ENCODE measurements around the gene HDAC3. TPM values are rescaled to one million over a fixed set of nuclear protein-coding genes. Genes with fewer than 3 reads are reported as not detected.

HDAC3 gene
- polyA plus RNA-seq, 1 of the 3 experiments (the other 2 are of a cell fraction) = 104 TPM

DNA sequence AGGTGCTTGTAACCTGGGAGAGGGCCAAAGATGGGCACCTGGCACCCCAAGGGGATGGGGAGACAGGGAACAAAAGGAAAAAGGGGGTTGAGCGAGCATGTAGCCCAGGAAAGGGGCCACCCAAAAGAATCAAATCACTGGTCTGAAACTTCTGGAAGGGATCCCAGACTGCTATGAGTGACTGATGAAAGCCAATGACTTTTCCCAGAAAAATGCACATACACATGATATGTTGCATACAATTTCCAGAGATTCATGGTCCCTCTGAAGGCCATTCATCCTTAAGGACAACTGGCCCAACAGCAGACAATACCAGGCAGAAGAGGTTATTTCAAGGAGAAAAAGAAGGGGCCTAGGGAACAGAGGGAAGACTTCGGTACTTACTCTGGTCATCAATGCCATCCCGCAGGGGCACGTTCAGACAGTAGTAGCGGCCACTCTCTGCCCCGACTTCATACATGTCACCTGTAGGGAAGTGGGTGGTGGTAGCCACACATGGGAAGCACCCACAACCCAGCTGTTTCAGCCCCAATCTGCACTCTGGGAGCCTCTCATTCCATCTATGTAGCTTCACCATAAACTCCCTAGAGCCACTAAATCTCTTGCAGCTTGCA lies 8.4 kb downstream of the HDAC3 start:
- H2AFZ ChIP-seq (ENCODE audit: low read depth) = no peak overlapping the region
- no peak overlapping the region for H3K9ac ChIP-seq
- TF ChIP-seq TCF12 (IDR thresholded peaks at IDR 0.05) (no peak), NFIC (IDR thresholded peaks at IDR 0.05; ENCODE audit: borderline replicate concordance) (no peak)
- H3F3A ChIP-seq (replicated peaks; ENCODE audit: insufficient read depth) = no peaks in the 10 kb centered on the region
- no peak overlapping the region for H3K27ac ChIP-seq (ENCODE audit: low read depth in 2 of 2, low read length in 1 of 2)
- no peaks in the 10 kb centered on the region for H3K9me2 ChIP-seq
- ChIA-PET POLR2A (no interaction called here), CTCF (interaction anchor here (1.2 to 19.7 kb wide), 3 partner anchors 9 to 36 kb away, joined by 3 to 207 read pairs (median 10); partner anchors contain the start of gene DIAPH1)
- H3K4me2 ChIP-seq = no peak overlapping the region
- H3K36me3 ChIP-seq (replicated peaks in 1 of 2; ENCODE audit: control insufficient read depth in 1 of 2, insufficient read depth in 2 of 2, low read length in 1 of 2) = peaks cover 57 to 72% of the 10 kb centered on the region in 2 experiments
- H3K4me3 ChIP-seq (ENCODE audit: low read depth in 2 of 2, low read length in 1 of 2) = no peak overlapping the region
- no peak for DNase-seq
- peaks cover 33% of the 10 kb centered on the region for H3K79me2 ChIP-seq (ENCODE audit: insufficient read depth)
- H3K27me3 ChIP-seq (ENCODE audit: insufficient read depth) = no peaks in the 10 kb centered on the region
- peaks cover 0 to 4% of the 10 kb centered on the region in 2 experiments; a peak in 2 of 4 replicates for H3K4me1 ChIP-seq (ENCODE audit: control insufficient read depth in 1 of 2, insufficient read depth in 2 of 2, low read depth in 1 of 2, low read length in 1 of 2)
- whole genome bisulfite sequencing (ENCODE audit: low lambda C conversion rate) = 93% methylated on average over 6 of the region's 6 CpGs
- H4K20me1 ChIP-seq (ENCODE audit: insufficient read depth) = 0 out of 2 replicates have a peak, but pooled peaks cover 4% of the 10 kb centered on the region
- H3K9me3 ChIP-seq = no peaks in the 10 kb centered on the region

DNA sequence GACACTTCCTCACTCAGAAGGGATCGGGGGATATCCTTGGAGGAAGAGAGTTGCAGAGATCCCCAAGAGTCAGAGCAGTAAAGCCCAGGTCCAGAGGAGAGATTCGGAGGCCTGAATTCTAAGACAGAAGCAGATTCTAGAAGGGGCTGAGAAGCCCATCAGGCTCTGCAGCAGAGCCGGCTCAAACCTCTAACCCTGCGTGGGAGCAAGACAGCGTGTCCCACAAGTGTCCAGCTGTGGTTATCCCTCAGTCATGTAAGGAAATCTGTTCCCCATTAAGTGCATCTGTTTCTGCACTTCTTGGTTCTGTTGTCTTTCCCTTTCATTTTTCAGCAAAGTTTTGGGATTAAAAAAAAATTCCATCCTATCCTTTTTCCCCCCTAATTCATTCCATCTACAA lies 13.0 kb downstream of the HDAC3 start:
- POLR2A ChIA-PET = no interaction called here
- H3K9me3 ChIP-seq = no peaks in the 10 kb centered on the region
- H3K9ac ChIP-seq = no peak overlapping the region
- no peaks in the 10 kb centered on the region for H3K79me2 ChIP-seq (ENCODE audit: insufficient read depth)
- H3K36me3 ChIP-seq (replicated peaks in 1 of 2; ENCODE audit: control insufficient read depth in 1 of 2, insufficient read depth in 2 of 2, low read length in 1 of 2) = peaks cover 63 to 67% of the 10 kb centered on the region in 2 experiments
- H3K27ac ChIP-seq (ENCODE audit: low read depth in 2 of 2, low read length in 1 of 2) = peak overlapping the region in 1 of 2 experiments; percentile 68; a peak in 2 of 4 replicates
- no peak for TF ChIP-seq MXI1 (IDR thresholded peaks at IDR 0.05; ENCODE audit: low read depth, low read length)
- TF ChIP-seq, protein P1, sequence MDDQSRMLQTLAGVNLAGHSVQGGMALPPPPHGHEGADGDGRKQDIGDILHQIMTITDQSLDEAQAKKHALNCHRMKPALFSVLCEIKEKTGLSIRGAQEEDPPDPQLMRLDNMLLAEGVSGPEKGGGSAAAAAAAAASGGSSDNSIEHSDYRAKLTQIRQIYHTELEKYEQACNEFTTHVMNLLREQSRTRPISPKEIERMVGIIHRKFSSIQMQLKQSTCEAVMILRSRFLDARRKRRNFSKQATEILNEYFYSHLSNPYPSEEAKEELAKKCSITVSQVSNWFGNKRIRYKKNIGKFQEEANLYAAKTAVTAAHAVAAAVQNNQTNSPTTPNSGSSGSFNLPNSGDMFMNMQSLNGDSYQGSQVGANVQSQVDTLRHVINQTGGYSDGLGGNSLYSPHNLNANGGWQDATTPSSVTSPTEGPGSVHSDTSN (IDR thresholded peaks at IDR 0.05) = no peak
- TF ChIP-seq, protein P2, sequence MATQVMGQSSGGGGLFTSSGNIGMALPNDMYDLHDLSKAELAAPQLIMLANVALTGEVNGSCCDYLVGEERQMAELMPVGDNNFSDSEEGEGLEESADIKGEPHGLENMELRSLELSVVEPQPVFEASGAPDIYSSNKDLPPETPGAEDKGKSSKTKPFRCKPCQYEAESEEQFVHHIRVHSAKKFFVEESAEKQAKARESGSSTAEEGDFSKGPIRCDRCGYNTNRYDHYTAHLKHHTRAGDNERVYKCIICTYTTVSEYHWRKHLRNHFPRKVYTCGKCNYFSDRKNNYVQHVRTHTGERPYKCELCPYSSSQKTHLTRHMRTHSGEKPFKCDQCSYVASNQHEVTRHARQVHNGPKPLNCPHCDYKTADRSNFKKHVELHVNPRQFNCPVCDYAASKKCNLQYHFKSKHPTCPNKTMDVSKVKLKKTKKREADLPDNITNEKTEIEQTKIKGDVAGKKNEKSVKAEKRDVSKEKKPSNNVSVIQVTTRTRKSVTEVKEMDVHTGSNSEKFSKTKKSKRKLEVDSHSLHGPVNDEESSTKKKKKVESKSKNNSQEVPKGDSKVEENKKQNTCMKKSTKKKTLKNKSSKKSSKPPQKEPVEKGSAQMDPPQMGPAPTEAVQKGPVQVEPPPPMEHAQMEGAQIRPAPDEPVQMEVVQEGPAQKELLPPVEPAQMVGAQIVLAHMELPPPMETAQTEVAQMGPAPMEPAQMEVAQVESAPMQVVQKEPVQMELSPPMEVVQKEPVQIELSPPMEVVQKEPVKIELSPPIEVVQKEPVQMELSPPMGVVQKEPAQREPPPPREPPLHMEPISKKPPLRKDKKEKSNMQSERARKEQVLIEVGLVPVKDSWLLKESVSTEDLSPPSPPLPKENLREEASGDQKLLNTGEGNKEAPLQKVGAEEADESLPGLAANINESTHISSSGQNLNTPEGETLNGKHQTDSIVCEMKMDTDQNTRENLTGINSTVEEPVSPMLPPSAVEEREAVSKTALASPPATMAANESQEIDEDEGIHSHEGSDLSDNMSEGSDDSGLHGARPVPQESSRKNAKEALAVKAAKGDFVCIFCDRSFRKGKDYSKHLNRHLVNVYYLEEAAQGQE (IDR thresholded peaks at IDR 0.05; ENCODE audit: low read depth, low read length) = no peak
- no peak for TF ChIP-seq POLR2AphosphoS5 (IDR thresholded peaks at IDR 0.05; ENCODE audit: low read depth, low read length)
- no peak for TF ChIP-seq TAF1 (IDR thresholded peaks at IDR 0.05; ENCODE audit: borderline replicate concordance, low read depth, low read length)
- TF ChIP-seq CHD2 (IDR thresholded peaks at IDR 0.05; ENCODE audit: low read length, partially characterized antibody) = no peak
- TF ChIP-seq MEF2A (IDR thresholded peaks at IDR 0.05; ENCODE audit: borderline replicate concordance, low read depth) = no peak
- no peaks in the 10 kb centered on the region for H3K27me3 ChIP-seq (ENCODE audit: insufficient read depth)
- CTCF ChIA-PET = interaction anchor here (0.7 to 14.8 kb wide), 7 partner anchors 10 to 337 kb away, joined by 3 to 280 read pairs (median 3); partner anchors contain the start of genes HDAC3 and RELL2
- H4K20me1 ChIP-seq (ENCODE audit: insufficient read depth) = no peaks in the 10 kb centered on the region
- H3K9me2 ChIP-seq = no peaks in the 10 kb centered on the region
- H3K4me1 ChIP-seq (ENCODE audit: control insufficient read depth in 1 of 2, insufficient read depth in 2 of 2, low read depth in 1 of 2, low read length in 1 of 2) = peaks cover 0 to 4% of the 10 kb centered on the region in 2 experiments; a peak in 1 of 4 replicates
- H3F3A ChIP-seq (replicated peaks; ENCODE audit: insufficient read depth) = peaks cover 20% of the 10 kb centered on the region
- H2AFZ ChIP-seq (ENCODE audit: low read depth) = no peak overlapping the region
- no peak for DNase-seq
- H3K4me2 ChIP-seq = no peak overlapping the region
- WGBS (ENCODE audit: low lambda C conversion rate) = 89% methylated on average over 5 of the region's 5 CpGs
- H3K4me3 ChIP-seq (ENCODE audit: low read depth in 2 of 2, low read length in 1 of 2) = no peak overlapping the region
